ENCODE measurements around the gene AMOTL2. TPM values are rescaled to one million over a fixed set of nuclear protein-coding genes. Genes with fewer than 3 reads are reported as not detected.

The AMOTL2 gene
- total RNA-seq, 1 experiment from 2014 or later, result 142 TPM

DNA sequence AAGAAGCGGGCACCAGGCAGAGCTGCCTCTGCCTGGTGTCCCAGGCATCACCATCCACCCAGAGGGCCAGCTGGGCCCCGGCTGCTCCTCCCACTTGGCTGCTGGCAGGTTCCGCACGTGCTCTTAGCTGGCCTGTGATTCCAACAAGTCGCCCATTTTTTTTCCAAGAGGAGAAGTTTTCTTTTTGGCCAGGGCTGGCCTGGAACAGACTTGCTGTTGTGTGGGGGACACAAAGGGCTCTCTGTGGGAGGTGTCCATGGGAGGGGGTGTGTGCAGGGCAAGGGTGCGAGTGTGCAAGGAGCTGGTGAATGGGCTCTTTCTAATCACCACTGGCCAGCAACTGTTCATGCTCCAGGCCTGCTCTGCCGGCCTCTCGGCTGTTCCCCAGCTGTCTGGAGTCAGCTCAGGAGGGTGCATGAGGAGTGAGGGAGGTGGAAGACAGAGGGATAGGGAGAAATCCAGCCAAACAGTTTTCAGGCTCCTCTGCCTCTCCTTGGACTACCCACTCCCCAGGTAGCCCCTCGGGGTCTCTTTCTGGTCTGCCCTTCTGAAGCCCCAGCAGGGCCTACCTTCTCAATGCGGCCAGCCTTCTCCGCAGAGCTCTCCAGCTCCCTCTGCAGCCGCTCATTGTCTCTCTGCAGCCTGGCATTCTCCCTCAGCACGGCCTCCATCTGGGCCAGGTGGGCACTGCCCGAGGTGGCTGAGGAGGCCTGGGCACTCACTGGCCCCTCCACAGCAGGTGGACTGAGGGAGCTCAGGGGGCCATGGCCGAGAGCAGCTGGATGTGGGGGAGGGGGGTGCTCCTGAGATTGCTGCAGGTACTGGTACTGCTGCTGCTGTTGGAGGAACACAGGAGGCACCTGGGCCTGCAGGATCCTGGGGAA lies 7.1 kb downstream of the AMOTL2 start:
- peaks cover 98% of the 10 kb centered on the region for H3K36me3 ChIP-seq
- H3K27me3 ChIP-seq (replicated peaks), result no peaks in the 10 kb centered on the region
- H3K27ac ChIP-seq, result no peak overlapping the region
- no peaks in the 10 kb centered on the region for H3K9me3 ChIP-seq (replicated peaks)
- no peak overlapping the region for H3K4me3 ChIP-seq
- peaks cover 100% of the 10 kb centered on the region for H3K4me1 ChIP-seq (replicated peaks)
- peak in 1 of 2 experiments; percentile 16 for DNase-seq (ENCODE audit: low read depth in 1 of 2, low spot score in 2 of 2)

DNA sequence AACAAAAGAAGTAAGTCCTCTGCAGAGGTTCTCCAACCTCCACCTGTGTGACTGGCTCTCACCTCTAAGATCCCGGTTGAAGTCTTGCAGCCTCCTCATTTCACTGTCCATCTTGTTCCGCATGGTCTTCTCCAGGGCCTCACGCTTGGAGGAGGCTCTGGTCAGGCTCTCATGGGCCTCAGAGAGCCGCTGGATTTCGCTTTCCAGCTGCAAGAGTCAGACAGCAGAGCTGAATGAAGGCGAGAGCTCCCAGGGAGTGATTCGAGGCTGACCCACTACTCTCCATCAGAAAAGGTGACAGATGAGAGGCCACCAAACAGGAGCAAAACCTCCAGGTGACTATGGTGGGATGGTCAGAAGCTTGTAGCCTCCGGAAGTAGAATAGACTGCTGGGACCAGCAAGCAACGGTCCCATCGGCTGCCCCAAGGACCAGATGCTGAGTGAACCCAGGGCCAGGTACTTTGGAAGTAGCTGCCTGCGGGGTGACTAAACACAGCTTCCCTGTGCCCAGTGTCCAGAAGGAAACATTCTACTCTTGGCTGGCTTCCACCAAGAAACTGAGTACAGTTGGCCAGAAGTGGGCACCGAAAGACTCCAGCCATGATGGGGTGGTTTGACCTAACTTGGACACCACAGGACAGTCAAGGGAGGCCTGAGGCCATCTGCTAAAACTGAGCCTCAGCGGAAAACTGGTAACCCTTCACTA lies 7.9 kb downstream of the AMOTL2 start:
- no peaks in the 10 kb centered on the region for H3K9me3 ChIP-seq (replicated peaks)
- DNase-seq (ENCODE audit: low read depth in 1 of 2, low spot score in 2 of 2), result peak in 1 of 2 experiments; percentile 11
- no peak overlapping the region for H3K27ac ChIP-seq
- H3K27me3 ChIP-seq (replicated peaks), result no peaks in the 10 kb centered on the region
- H3K36me3 ChIP-seq, result peaks cover 98% of the 10 kb centered on the region
- peaks cover 100% of the 10 kb centered on the region for H3K4me1 ChIP-seq (replicated peaks)
- no peak overlapping the region for H3K4me3 ChIP-seq

GRCh38 chr3:134365766-134366065 lies 8.5 kb downstream of the AMOTL2 start:
- Histone ChIP-seq H3K27me3 (replicated peaks) (no peaks in the 10 kb centered on the region), H3K4me3 (no peak overlapping the region), H3K9me3 (replicated peaks) (no peaks in the 10 kb centered on the region), H3K36me3 (peaks cover 98% of the 10 kb centered on the region), H3K4me1 (replicated peaks) (peaks cover 100% of the 10 kb centered on the region), H3K27ac (no peak overlapping the region)
- DNase-seq (ENCODE audit: low read depth in 1 of 2, low spot score in 2 of 2), result no peak

- Histone ChIP-seq H3K4me3 (no peak overlapping the region), H3K27me3 (replicated peaks) (no peaks in the 10 kb centered on the region), H3K27ac (peak overlapping the region; percentile 64), H3K9me3 (replicated peaks) (no peaks in the 10 kb centered on the region), H3K4me1 (replicated peaks) (peaks cover 100% of the 10 kb centered on the region), H3K36me3 (peaks cover 98% of the 10 kb centered on the region)
- DNase-seq (ENCODE audit: low read depth in 1 of 2, low spot score in 2 of 2), result peak in 1 of 2 experiments; percentile 60
Observed at GRCh38 chr3:134364936-134365765, 9.1 kb downstream of the AMOTL2 start.

DNA sequence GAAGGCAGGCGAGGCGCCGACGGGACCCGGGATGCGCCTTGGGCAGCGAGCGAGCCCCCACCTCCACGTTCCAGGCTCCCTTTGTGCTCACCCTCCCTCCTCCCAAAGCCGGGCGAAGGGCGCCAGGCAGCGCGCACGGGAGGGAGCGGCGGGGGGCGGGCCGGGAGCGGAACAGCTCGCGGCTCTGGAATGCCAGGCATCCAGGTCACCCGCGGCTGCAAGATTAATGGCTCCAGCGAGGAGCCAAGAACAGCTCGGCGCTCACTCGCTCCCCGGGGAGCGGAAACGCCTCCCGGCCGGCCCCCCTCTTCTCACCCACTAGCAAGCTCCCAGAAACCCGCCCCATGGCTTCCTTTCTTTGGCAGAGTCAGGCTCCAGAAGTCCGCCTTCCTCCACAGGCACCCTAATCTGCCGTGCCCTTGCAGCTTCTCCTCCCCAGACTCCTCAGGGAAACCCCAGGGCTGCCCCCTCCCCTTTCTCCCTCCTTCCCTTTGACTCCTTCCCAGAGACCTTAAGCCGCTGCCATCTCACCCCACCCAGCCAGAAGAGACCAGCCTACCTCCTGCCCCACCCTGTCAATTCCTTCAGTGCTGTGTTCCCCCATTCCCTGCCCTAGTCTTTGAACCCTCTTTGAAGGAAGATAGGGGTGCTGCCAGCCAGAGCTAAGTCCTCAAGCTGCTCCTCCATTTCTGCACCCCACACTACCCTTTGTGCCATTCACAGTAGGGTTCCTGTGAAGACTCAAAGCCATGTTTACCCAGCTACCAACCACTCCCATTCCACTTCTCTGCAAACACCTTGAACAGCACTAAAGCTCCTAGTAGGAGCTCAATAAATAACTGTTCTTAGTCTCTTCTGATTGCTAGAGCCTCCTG lies 9.9 kb downstream of the AMOTL2 start:
- DNase-seq (ENCODE audit: low read depth in 1 of 2, low spot score in 2 of 2), result peak; percentile 95 to 98
- H3K27me3 ChIP-seq (replicated peaks), result no peaks in the 10 kb centered on the region
- H3K27ac ChIP-seq, result peak overlapping the region; percentile 83
- H3K4me3 ChIP-seq, result no peak overlapping the region
- H3K9me3 ChIP-seq (replicated peaks), result no peaks in the 10 kb centered on the region
- H3K4me1 ChIP-seq (replicated peaks), result peaks cover 100% of the 10 kb centered on the region
- H3K36me3 ChIP-seq, result peaks cover 98% of the 10 kb centered on the region

DNA sequence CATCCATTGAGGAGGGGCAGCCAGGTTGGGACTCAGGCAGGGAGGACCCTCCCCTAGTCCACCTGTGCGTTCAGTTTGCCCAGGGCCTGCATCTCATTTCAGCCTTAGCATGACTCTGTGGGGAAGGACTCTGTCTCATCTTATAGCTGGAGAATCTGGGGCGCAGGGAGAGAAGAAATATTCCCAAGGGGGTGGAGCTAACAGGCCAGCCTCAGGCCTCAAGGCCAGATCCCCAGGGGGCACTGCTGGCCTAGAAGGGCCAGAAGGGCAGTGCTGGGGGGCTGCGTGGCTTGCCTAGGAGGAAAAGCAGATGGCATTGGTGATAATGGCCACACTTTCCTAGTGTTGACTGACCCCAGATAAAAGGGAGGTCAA lies 10.9 kb downstream of the AMOTL2 start:
- H3K27me3 ChIP-seq (replicated peaks), result no peaks in the 10 kb centered on the region
- no peaks in the 10 kb centered on the region for H3K9me3 ChIP-seq (replicated peaks)
- H3K4me3 ChIP-seq, result no peak overlapping the region
- H3K36me3 ChIP-seq, result peaks cover 98% of the 10 kb centered on the region
- H3K27ac ChIP-seq, result peak overlapping the region; percentile 83
- H3K4me1 ChIP-seq (replicated peaks), result peaks cover 100% of the 10 kb centered on the region
- DNase-seq (ENCODE audit: low read depth in 1 of 2, low spot score in 2 of 2), result no peak

DNA sequence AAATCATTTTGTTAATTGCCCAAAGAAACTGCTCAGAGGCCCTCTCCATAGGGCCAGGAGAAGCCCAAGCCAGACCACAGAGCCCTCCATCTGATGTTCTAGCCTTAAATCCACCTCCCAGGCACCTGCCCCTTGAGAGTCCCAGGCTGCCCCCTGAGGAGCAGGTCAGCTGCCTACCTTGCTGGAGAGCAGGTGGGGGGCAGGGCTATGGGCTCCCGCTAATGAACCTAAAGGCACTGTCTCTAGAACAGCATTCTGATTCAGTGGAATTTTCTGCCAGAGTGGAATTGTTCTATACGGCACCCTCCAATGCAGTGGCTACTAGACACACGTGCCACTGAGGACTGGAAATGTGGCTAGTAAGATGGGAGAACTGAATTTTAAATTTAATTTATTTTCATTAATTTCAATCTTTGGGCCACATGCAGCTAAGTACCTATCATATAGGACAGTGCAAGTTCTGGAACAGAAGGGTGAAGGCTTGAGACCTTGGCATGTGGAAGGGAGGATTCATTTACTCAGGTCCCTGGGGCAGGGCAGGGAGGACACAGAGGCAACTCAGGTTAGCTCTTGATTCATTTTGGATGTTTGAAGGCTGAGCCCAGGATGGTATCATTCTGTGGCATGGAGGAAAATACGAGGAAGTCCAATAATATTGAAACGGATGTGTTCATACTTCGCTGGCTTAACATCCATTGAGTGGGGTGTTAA lies 11.4 kb downstream of the AMOTL2 start:
- Histone ChIP-seq H3K9me3 (replicated peaks) (no peaks in the 10 kb centered on the region), H3K4me3 (no peak overlapping the region), H3K27me3 (replicated peaks) (no peaks in the 10 kb centered on the region), H3K36me3 (peaks cover 95% of the 10 kb centered on the region), H3K27ac (peak overlapping the region; percentile 83), H3K4me1 (replicated peaks) (peaks cover 98% of the 10 kb centered on the region)
- no peak for DNase-seq (ENCODE audit: low read depth in 1 of 2, low spot score in 2 of 2)

GRCh38 chr3:134362221-134362620 lies 12.0 kb downstream of the AMOTL2 start:
- H3K36me3 ChIP-seq, result peaks cover 95% of the 10 kb centered on the region
- H3K9me3 ChIP-seq (replicated peaks), result no peaks in the 10 kb centered on the region
- H3K4me3 ChIP-seq, result no peak overlapping the region
- no peaks in the 10 kb centered on the region for H3K27me3 ChIP-seq (replicated peaks)
- DNase-seq (ENCODE audit: low read depth in 1 of 2, low spot score in 2 of 2), result no peak
- peaks cover 98% of the 10 kb centered on the region for H3K4me1 ChIP-seq (replicated peaks)
- no peak overlapping the region; the same call in 1 of the 2 replicates for H3K27ac ChIP-seq

- peaks cover 98% of the 10 kb centered on the region for H3K4me1 ChIP-seq (replicated peaks)
- no peak overlapping the region for H3K27ac ChIP-seq
- H3K36me3 ChIP-seq, result peaks cover 95% of the 10 kb centered on the region
- H3K9me3 ChIP-seq (replicated peaks), result no peaks in the 10 kb centered on the region
- no peak overlapping the region for H3K4me3 ChIP-seq
- H3K27me3 ChIP-seq (replicated peaks), result no peaks in the 10 kb centered on the region
- no peak for DNase-seq (ENCODE audit: low read depth in 1 of 2, low spot score in 2 of 2)
Observed at GRCh38 chr3:134361162-134361835, 12.9 kb downstream of the AMOTL2 start.

DNA sequence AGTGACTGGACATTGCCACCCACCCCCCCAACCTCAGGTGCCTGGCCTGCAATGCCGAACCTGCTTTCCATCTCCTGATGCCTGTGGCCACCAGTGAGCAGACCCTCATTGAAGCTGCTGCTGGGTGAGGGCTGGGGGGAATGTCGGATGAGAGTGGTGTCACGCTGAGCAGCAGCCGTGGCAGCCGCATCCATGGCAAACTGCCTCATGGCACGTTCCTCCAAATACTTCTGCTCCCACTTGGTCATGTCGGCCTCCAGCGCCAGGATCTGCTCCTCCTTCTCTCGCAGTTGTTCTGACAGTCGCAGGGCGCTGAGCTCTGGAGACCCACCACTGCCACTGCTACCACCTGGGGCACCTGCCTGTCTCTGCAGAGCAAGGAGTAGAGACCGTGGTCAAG lies 14.2 kb downstream of the AMOTL2 start:
- no peak overlapping the region for H3K27ac ChIP-seq
- H3K36me3 ChIP-seq, result peaks cover 95% of the 10 kb centered on the region
- no peaks in the 10 kb centered on the region for H3K9me3 ChIP-seq (replicated peaks)
- no peak overlapping the region for H3K4me3 ChIP-seq
- H3K27me3 ChIP-seq (replicated peaks), result no peaks in the 10 kb centered on the region
- H3K4me1 ChIP-seq (replicated peaks), result peaks cover 91% of the 10 kb centered on the region
- no peak for DNase-seq (ENCODE audit: low read depth in 1 of 2, low spot score in 2 of 2)

- H3K4me1 ChIP-seq (replicated peaks), result peaks cover 84% of the 10 kb centered on the region
- no peaks in the 10 kb centered on the region for H3K9me3 ChIP-seq (replicated peaks)
- no peak for DNase-seq (ENCODE audit: low read depth in 1 of 2, low spot score in 2 of 2)
- H3K27me3 ChIP-seq (replicated peaks), result no peaks in the 10 kb centered on the region
- peaks cover 95% of the 10 kb centered on the region for H3K36me3 ChIP-seq
- no peak overlapping the region for H3K4me3 ChIP-seq
- no peak overlapping the region for H3K27ac ChIP-seq
Observed at GRCh38 chr3:134359121-134360010, 14.9 kb downstream of the AMOTL2 start.
